Endothelial cell (in vitro differentiated cells): ENCODE measurements around the gene OR2T4. TPM values are rescaled to one million over a fixed set of nuclear protein-coding genes. Genes with fewer than 3 reads are reported as not detected.

ENCODE experiments used
- DNase-seq: peaks from one replicate; pipeline ENCODE4 v3.0.0; 2021; ENCODE audit warnings: low spot score
- H3K27ac Mint-ChIP-seq: one replicate; pipeline ENCODE4 v1.8.0; 2021; ENCODE audit warnings: mixed read lengths, inconsistent platforms; ENCODE audit not compliant: unreplicated experiment
- H3K27me3 Mint-ChIP-seq: one replicate; pipeline ENCODE4 v1.8.0; 2021; ENCODE audit warnings: mild to moderate bottlenecking, moderate library complexity, mixed read lengths, inconsistent platforms; ENCODE audit not compliant: unreplicated experiment
- H3K36me3 Mint-ChIP-seq: one replicate; pipeline ENCODE4 v1.8.0; 2021; ENCODE audit warnings: mild to moderate bottlenecking, low read depth, mixed read lengths, inconsistent platforms; ENCODE audit not compliant: unreplicated experiment
- H3K4me1 Mint-ChIP-seq: one replicate; pipeline ENCODE4 v1.8.0; 2021; ENCODE audit warnings: mild to moderate bottlenecking, mixed read lengths, inconsistent platforms; ENCODE audit not compliant: unreplicated experiment
- H3K4me3 Mint-ChIP-seq: one replicate; pipeline ENCODE4 v1.8.0; 2021; ENCODE audit warnings: mild to moderate bottlenecking, mixed read lengths, inconsistent platforms; ENCODE audit not compliant: unreplicated experiment
- H3K9me3 Mint-ChIP-seq: one replicate; pipeline ENCODE4 v1.8.0; 2021; ENCODE audit warnings: mixed read lengths, inconsistent platforms; ENCODE audit not compliant: unreplicated experiment
- CTCF ChIP-seq: fragments of 200-600 bp; sonication (generic); IDR thresholded peaks from one replicate; pipeline ENCODE4 v1.5.0; 2021; ENCODE audit warnings: antibody characterized with exemption; ENCODE audit not compliant: unreplicated experiment
- total RNA-seq: library from RNA; stranded (reverse); fragmentation: NEBNext Ultra II Directional; extraction: Animal tissue kit (Norgen Biotek cat#: 25700); gene quantifications from one replicate; pipeline ENCODE4 v1.2.1, GENCODE V29; 2021; ENCODE audit not compliant: unreplicated experiment

OR2T4 gene
- total RNA-seq, 1 donor from 2014 or later: not detected

- H3K9me3 Mint-ChIP-seq: peaks cover 19% of the 10 kb centered on the region
- no peak overlapping the region for H3K27ac Mint-ChIP-seq
- H3K4me1 Mint-ChIP-seq: no peaks in the 10 kb centered on the region
- peaks cover 6% of the 10 kb centered on the region for H3K36me3 Mint-ChIP-seq
- no peak for TF ChIP-seq CTCF
- H3K27me3 Mint-ChIP-seq: peaks cover 5% of the 10 kb centered on the region
- no peak overlapping the region for H3K4me3 Mint-ChIP-seq
- no peak for DNase-seq
Measured at GRCh38 chr1:248376916-248377315, 15.5 kb downstream of the OR2T4 start.

GRCh38 chr1:248380854-248381253 lies 19.4 kb downstream of the OR2T4 start:
- H3K27ac Mint-ChIP-seq: no peak overlapping the region
- H3K36me3 Mint-ChIP-seq: no peaks in the 10 kb centered on the region
- no peak for TF ChIP-seq CTCF

GRCh38 chr1:248388426-248388825 lies 27.0 kb downstream of the OR2T4 start:
- TF ChIP-seq CTCF: no peak
- Mint-ChIP-seq H3K4me3 (no peak overlapping the region), H3K36me3 (no peaks in the 10 kb centered on the region), H3K4me1 (no peaks in the 10 kb centered on the region), H3K9me3 (peaks cover 23% of the 10 kb centered on the region), H3K27ac (no peak overlapping the region), H3K27me3 (peaks cover 4% of the 10 kb centered on the region)
- no peak for DNase-seq

More at GRCh38 chr1:248380854-248381253, 19.4 kb downstream of the OR2T4 start:
- Mint-ChIP-seq H3K9me3 (peaks cover 5% of the 10 kb centered on the region), H3K4me3 (no peak overlapping the region), H3K4me1 (no peaks in the 10 kb centered on the region), H3K27me3 (peaks cover 6% of the 10 kb centered on the region)
- DNase-seq: no peak

GRCh38 chr1:248393050-248393449 lies 31.6 kb downstream of the OR2T4 start:
- no peak overlapping the region for H3K4me3 Mint-ChIP-seq
- H3K4me1 Mint-ChIP-seq: no peaks in the 10 kb centered on the region
- H3K9me3 Mint-ChIP-seq: peaks cover 32% of the 10 kb centered on the region
- H3K27me3 Mint-ChIP-seq: peaks cover 2% of the 10 kb centered on the region
- no peak for TF ChIP-seq CTCF
- no peak for DNase-seq
- H3K36me3 Mint-ChIP-seq: no peaks in the 10 kb centered on the region
- H3K27ac Mint-ChIP-seq: no peak overlapping the region

GRCh38 chr1:248402748-248403147 lies 41.3 kb downstream of the OR2T4 start, which contains the start of gene OR2T1:
OR2T1 (plus strand) TSS chr1:248403048; CDS start chr1:248406148, 3,100 bp downstream.
- Mint-ChIP-seq H3K27me3 (peaks cover 2% of the 10 kb centered on the region), H3K27ac (no peak within 1 kb of the TSS), H3K4me3 (no peak within 1 kb of the TSS), H3K9me3 (peaks cover 29% of the 10 kb centered on the region), H3K4me1 (no peaks in the 10 kb centered on the region), H3K36me3 (peaks cover 10% of the 10 kb centered on the region)
- no peak for DNase-seq
- TF ChIP-seq CTCF: no peak
